GM10248 (cell line): Measurements from ENCODE around the gene MYCN.
"Not testable (repeated sequence)": the region's sequence is repeated elsewhere in the genome, so short reads cannot be mapped to it uniquely, and the experiment has no call there.

Experiments
- CTCF ChIA-PET: fragments of 300-600 bp; sonication (Branson Sonifier 250); formaldehyde crosslinking; extraction: SDS; loops from one replicate; lab custom pipeline; 2021; ENCODE audit warnings: antibody characterized with exemption; lab: Yijun Ruan, JAX
- POLR2A ChIA-PET: fragments of 350-650 bp; sonication (Branson Sonifier 250); formaldehyde crosslinking; extraction: SDS; loops from one replicate; lab custom pipeline; 2020; ENCODE audit warnings: antibody characterized with exemption; lab: Yijun Ruan, JAX
- DNase-seq: peaks from one replicate; pipeline ENCODE4 v3.0.0; 2012; ENCODE audit errors: extremely low spot score
- CTCF ChIP-seq: IDR thresholded peaks from 2 replicates; pipeline ENCODE4 v1.5.1; 2012; ENCODE audit warnings: mild to moderate bottlenecking, low read depth; ENCODE audit errors: extremely low read depth, missing control alignments, control extremely low read depth

Gene MYCN

GRCh38 chr2:15957881-15958713, 17.7 kb downstream of the MYCN start:
- ChIA-PET POLR2A (no interaction called here), CTCF (interaction anchor here (0.9 to 1.6 kb wide), 3 partner anchors 9 to 18 kb away, joined by 3 to 4 read pairs (median 3); partner anchors contain the start of gene MYCN)
- TF ChIP-seq CTCF, result no peak
- DNase-seq, result no peak

GRCh38 chr2:15959331-15960153, 19.2 kb downstream of the MYCN start:
- TF ChIP-seq CTCF, result no peak
- CTCF ChIA-PET, result no interaction called here
- no peak for DNase-seq
- POLR2A ChIA-PET, result interaction anchor here (0.7 kb wide), 1 partner anchor 57 kb away, joined by 4 read pairs; no protein-coding TSS in a partner anchor

DNA sequence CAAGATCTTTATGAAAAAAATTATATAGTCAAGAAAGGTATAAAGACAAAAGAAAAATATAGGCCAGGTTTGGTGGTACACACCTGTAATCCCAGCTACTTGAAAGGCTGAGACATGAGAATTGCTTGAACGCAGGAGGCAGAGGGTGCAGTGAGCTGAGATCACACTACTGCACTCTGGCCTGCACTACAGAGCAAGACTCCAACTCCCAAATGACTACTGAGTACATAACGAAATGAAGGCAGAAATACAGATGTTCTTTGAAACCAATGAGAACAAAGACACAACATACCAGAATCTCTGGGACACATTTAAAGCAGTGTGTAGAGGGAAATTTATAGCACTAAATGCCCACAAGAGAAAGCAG, 19.8 kb downstream of the MYCN start:
- POLR2A ChIA-PET, DNase-seq, CTCF ChIA-PET: not testable (repeated sequence)

- CTCF ChIA-PET, DNase-seq, POLR2A ChIA-PET: not testable (repeated sequence)
Measured at GRCh38 chr2:15963109-15963976, 23.0 kb downstream of the MYCN start.

DNA sequence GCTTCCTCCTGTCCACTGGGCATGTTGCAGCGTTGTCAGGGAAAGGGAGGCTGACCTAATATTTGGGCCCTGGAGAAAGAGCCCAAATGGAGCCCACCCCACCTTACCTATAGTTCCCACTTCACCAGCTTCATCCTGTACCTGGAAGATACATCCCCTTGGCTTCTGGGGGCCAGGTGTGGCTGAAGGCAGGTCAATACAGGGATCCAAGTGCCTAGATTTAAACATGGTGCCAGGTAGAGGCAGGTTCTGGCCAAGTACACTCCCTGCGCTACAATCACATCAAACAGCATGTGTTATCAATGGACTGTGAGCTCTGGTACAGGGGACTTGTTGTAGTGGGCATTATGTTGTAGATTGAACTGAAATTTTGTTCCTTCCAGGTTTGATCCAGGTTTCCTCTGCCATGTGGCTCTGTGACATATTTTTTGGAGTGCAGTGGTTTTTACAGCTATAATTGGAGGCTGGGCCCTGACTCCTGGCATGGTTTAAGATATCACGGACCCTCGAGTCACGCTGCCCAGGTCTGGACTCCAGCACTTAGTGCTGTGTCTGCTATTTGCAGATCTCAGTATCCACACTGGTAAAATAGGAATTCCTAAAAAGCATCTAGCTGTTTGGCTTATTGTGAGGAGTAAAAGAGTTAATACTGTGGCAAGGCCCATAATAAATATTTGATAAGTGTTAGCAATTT, 23.8 kb downstream of the MYCN start:
- no peak for TF ChIP-seq CTCF
- ChIA-PET CTCF (no interaction called here), POLR2A (no interaction called here)
- DNase-seq, result no peak

DNA sequence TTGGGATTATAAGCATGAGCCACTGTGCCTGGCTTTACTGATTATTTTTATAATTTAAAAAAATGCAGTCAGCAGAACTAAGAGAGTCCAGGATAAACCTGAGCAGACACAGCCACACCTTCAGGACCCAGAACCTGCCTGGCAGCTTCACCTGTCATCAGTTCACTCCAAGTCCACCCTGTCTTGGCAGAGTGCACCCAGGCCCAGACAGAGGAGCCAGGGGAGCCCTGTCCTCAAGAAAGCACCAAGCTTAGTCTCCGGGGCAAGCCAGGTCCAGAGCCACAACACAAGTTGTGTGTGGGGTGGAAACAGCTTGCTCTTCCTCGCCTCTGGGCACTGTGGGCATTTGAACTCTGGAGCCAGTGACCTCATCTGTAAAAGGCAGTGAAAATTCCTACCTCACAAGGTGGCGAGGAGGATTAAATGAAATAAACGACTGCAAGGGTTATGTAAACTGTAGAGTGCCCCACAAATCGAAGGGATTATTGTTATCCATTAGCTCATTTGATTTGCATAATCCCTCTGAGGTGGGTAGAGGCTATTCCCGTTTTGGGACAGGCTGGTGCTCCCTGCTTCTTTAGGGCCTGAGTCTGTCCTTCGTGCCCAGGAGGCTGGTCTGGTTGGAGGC, 24.7 kb downstream of the MYCN start:
- no peak for DNase-seq
- CTCF ChIA-PET, result no interaction called here
- POLR2A ChIA-PET, result no interaction called here
- TF ChIP-seq CTCF, result no peak
